ENCODE measurements around the gene GMNC.

The GMNC gene

DNA sequence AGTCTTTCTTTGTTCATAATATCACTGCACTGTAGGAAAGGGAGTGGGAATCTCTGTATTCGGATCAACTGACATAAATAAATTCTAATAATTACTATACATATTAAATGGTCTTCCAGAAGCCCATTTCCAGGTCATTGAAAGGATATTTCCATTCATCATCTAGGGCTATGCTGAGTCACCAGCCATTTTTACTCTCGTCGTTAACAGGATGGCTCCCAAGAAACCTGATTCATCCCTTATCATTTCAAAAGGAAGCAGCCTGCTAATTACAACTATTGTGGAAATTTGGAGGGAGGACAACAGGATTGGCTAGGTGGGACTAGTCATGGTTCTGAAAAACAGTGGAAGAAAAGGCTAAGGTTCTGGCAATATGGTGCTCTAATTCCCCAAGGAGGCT, 13.6 kb downstream of the GMNC start:
- DNase-seq: no peak

DNA sequence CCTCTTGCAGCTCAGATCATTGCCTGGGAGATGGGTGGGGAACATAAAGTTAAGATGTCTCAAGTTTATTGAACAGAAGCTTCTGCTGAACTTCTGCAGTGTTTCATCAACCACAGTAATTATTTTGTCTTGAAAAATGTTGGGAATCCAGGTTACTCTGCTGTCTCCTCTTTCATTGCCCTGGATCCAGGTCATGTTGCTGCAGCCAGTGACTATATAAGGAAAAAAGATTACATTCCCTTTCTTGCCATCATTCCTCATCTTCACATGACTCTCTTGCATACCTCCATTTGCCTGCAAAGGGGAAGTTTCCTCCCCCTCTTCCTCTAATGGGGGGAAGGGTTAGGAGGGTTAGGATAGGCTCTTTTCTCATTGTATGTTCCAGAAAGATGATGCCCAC, 15.1 kb downstream of the GMNC start:
- no peak for DNase-seq

DNA sequence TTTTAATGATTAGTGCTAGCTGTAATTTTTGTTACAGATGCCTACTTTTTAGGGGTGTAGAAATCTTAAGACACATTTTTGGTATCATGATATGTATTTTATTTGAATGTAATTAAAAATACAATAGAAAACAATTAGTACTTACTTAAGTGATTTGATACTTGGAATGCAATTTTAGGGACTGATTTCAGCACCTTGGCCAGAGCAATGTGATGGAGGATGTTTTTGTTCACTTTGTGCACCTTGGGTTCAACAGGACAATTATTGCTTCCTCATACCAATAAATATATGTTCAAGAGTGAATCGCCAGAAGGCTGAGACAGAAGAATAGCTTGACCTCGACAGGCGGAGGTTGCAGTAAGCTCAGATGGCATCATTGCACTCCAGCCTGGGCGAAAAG, 22.3 kb downstream of the GMNC start:
- no peak for DNase-seq

DNA sequence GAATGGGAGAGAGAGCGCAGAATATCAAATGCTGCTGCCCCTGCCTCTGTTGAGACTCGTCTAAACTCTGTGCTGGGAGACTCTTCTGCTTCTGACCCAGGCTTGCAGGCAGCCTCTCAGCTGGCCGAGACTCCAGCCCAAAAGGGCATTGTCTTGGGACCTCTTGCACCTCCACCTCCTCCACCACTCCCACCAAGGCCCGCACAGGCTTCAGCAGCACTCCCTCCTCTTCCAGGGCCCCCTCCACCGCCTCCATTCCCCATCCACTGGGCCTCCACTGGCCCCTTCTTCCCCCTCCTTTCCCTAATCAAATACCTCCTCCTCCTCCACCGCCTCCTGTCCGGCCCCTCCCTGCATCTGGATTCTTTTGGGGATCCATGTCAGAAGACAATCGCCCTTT, 31.3 kb downstream of the GMNC start:
- DNase-seq: no peak

DNA sequence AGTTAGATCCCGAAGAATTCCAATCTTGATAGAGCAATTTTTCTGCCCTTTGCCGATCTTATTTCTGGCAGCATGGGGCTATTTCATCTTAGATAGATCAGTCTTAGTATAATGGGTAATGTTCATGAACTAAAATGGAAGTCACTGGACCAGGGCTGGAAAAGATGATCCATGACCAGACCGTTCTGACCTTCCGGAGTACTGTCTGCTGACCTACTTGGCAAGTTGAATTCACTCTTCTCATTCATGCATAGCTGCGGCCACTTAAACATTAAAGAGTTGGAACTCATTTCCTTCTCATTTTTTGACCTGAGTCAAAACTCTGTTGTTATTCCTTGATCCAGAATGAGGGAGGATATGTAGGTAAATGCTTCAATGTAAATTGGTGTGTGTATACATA, 32.5 kb downstream of the GMNC start:
- DNase-seq: no peak

DNA sequence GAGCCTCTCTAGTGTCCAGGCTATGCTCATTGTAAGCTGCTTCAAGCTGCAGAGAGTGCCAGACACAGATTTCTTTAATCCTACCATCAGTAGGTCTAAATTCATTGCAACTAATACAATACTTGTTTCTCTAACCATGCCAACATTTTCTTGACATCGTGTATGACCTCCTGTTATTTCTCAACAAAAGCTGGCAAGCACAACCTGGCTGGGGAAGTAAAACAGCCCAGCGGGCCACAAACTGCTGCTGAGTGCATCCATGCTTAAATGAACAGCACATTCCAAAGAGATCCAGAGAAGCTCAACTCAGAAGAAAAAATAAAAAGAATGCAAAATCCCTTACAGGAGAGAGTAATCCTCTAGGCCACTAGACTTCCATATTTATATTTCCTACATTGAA, 36.5 kb downstream of the GMNC start:
- DNase-seq: no peak

DNA sequence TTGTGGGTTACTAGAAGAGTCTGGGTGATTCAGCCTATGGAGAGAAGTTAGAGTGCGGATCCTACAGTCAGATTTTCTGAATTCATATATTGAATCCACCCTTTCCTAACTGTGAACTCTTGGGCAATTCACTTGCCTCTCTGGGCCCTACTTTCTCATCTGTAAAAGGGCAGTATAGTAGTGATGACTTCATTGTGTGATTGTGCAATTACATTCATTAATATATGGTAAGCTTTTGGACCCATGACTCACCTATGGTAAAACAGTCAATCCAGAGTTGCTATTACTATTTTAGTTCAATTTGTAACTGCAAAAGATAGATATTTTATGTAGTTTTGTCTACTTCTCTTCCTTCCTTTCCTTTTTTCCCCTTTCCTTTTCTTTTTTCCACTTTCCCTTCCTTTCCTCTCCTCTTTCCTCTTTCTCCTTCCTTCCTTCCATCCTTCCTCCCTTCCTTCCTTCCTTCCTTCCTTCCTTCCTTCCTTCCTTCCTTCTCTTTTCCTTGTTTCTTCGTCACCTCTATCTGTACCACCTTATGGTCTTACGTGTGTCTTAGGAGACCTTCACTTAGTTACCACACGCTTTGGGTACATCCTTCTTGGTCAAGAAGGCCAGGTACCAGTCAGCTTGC, 37.0 kb downstream of the GMNC start:
- no peak for DNase-seq

DNA sequence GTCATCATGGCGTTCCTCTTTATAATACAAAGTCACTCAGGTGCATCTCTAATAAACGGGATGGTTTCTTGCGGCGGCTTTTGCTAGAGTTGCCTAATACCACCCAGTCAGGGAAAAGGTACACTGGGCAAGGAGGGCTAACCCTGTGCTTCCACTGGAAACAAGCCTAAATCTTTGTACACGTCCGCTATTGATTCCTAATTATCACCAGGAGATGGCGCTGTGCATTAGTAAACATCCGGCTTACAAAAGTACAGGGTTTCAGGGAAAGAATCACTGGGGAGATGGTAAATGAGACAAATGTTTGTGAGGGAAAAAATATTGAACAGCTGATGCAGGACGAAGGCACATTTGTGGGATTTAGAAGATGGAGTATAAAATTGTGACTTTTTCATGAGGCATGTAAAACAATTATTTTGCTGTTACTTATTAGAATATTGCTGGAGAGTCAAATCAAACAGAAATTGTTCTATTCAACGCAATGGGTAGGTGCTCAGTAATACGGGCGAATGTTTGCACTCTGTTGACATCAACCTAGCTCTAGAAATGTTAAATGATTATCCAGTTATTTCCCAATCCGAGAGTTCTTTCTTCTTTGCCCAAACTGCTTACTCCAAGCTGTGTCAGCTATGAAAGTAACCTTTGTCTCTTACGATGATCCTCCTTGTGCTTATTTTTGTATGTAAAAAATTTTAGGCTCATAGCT, 50.6 kb downstream of the GMNC start:
- DNase-seq: peak; percentile 43

DNA sequence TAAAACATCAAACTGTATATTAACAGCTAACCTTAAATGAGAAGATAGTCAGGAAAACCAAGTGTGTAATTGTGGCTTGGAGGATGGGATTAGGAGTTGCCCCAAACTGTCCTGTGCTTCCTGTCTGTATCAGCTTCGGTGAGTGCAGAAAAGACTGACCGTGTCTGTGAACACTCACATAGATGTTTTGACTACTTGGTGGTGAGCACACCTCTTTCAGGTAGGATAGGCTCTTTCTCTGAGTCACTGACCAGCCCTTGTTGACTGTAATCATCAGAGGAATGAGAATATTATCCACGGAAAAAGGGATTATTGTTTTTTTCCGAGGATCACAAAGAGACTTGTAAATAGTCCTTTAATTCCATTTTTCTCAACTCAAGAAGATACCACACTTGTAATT, 51.5 kb downstream of the GMNC start:
- no peak for DNase-seq

DNA sequence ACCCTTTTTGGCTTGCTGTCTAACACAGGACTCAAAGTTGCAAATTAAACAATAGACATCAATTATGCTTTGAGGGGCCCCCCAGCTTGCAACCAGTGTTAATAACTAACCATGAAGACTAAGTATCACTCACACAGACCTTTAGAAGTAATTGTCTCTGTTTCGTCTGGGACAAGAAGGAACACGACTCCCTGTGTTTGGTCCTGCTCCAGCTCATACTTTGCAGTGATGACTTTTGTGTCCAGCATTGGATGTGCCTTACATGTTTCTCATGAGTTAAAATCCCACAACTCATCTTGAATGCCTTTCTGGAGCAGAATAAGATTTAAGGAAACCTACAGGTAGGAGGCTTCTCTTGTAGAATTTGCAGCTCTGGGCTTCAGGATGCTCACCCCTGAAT, 53.1 kb downstream of the GMNC start:
- DNase-seq: no peak

DNA sequence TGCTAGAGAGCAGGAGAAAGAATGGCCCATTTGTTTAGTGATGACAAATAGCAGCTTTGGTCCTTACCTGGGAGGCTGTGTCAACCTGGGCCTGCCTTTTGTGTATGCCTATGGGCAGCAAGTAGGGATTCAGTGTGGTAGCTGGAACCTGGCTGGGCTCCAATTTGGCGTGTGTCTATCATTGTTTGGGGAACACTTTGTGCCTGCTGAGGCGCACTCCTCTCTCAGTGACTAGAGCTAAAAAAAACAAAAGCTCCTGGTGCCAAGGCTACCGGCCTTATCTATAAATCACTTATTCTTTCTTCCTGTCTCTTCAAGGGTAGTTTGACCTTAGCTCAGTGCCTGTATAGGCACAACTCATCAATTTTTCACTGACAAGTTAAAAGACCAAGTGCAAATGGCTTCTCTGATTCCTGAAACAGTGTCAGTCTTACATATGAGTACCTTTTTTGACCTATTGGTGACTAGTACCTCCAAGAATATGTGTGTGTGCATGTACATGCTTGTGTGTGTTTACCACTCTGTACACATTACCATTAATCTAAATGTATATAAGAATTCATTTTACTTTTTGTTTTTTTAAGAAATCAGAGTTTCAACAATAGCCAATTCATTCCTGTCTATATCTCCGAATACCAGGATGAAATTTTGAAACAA, 54.6 kb downstream of the GMNC start:
- no peak for DNase-seq
